DMS114 treated with DMSO at 0.1 percent for 48 hours (cell line): ENCODE data around the gene GOSR2.
"Not testable (repeated sequence)": the region's sequence is repeated elsewhere in the genome, so short reads cannot be mapped to it uniquely, and the experiment has no call there.

Source experiments
- DNase-seq: peaks from one replicate; lab custom pipeline; 2025; ENCODE audit not compliant: unreplicated experiment; lab: John Stamatoyannopoulos, UW

The GOSR2 gene

DNA sequence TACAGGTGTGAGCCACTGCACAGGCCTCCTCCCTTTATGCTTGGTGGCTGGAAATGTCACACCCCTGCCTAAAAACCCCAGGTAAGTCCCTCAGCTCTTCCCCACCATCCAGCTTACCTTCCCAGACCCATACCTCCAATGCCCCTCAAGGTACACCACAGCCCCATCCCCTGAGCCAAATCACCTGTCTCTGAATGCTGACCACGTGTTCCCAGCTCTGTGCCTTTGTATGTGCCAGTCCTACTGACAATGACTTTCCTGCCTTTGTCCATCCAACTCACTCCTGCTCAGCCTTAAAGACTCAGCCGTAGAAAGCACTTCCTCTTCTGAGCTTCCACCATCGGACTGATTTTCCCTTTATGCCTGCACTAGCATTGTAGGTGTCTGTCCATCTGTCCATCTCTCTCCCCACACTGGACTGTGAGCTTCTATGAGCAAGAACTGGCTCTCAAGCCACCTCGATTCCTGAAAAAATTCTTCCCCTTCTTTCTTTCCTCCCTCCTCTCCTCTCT is 30.7 kb upstream of the GOSR2 start:
- DNase-seq: no peak

DNA sequence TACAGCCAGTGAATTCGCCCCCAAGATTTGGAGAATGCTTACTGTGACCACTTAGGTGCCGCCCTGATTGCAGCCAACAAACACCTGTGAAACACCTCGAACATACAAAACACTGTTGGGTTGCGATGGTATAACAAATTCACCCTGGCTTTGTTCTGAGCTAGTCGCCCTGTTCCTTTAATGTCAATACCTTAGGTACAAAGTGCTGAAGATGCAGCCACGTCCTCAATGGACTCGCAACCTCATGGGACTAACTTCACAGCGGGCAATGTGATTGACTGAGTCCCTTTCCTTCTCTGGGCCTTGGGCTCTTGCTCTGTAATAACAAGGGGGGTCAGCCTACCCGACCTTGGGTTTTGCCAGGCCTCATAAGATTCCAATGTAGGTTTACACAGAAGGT is 28.9 kb upstream of the GOSR2 start:
- DNase-seq: no peak

DNA sequence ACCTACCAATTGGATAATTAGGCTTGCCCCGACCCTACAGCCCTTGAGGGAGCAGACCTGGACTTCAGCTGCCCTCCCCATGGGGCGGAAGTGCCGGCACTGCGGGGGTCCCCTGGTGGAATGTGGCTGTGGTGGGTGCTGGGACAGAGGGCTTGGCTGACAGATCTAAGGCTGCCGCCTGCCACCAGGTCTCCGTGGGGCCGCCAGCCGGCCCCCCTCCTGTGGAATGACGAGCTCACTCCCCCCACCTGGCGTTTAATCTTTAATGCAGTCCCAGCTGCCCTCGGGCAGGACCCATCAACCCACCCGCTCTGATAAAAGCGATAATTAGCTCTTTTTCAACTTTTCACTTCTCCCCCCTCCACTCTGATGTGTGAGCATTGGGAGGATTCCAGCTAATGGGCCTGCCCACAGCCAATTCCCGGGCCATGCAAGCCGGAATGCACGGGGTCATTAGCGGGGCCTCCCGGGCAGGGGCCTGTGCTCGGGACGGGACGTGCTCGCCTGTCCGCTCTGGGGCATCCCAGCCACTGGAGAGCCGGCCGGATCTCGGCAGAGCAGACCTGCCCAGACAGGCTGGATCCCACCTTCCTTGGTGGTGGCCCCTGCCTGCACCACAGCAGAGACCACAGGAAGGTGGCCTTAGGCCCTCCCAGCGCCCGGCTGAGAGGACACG is 28.3 kb upstream of the GOSR2 start:
- DNase-seq: no peak

DNA sequence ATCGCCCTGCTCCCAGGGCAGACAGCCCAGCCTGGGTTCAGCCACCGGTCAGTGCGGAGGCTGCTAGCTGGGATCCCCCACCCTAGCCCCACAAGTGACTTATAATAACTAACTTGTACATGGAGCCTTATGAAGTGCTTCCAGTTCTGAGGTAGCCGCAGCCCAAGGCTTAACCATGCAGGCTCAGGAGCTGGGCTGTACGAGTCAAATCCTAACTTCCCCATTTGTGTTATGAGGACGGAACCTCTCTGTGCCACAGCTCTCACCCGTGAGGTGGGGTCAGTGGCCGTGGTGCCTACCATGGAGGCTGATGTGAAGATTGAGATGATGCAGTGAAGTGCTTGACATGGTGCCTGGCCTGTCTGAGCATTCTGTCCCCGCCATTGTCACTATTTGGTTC is 27.8 kb upstream of the GOSR2 start:
- DNase-seq: no peak

DNA sequence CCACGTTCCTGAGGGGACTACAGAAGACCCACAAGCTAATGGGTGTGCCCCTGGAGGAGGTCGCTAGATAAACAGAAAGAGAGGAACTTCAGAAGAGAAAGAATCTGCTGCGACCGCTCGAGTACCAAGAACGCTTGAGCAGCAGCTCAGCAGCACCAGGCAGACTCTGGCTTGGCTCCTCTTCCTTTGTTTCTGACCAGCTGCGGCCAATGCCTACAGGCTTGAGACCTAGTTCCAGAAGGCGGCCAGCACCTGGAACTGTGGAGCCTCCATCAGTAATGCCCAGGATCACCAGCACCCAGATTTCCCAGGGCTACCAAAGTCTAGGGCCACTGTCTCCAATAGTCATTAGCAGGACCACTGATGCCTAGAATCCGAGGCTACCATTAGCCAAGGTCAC is 26.0 kb upstream of the GOSR2 start:
- no peak for DNase-seq

DNA sequence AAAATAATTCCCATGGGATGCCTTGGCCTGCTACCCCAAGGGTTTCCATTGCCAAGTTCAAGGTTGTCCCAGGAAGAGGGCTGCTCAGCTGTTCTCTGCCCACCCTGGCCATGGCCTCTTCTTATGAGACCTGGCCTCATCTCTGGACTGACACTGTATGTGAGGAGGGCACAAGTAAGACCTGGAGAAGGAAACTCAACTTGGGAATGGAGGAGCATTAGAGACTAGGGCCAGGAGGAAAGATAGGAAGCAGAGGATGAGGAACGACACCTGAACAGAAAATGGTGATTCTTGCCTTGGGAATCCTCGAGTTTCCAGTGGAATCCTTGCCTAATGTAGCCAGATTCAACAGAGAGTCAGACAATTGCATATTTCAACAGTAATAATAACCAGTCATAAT is 24.6 kb upstream of the GOSR2 start:
- no peak for DNase-seq

DNA sequence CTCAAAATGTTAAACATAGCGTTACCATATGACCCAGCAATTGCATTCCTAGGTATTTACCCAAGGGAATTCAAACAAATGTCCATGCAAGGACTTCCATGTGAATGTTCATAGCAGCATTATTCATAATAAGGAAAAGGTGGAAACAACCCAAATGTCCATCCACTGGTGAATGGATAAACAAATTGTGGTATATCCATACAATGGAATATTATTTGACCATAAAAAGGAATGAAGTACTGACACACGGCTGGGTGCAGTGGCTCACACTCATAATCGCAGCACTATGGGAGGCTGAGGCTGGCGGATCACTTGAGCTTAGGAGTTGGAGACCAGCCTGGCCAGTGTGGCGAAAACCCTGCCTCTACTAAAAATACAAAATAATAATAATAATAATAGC is 24.1 kb upstream of the GOSR2 start:
- DNase-seq: no peak

DNA sequence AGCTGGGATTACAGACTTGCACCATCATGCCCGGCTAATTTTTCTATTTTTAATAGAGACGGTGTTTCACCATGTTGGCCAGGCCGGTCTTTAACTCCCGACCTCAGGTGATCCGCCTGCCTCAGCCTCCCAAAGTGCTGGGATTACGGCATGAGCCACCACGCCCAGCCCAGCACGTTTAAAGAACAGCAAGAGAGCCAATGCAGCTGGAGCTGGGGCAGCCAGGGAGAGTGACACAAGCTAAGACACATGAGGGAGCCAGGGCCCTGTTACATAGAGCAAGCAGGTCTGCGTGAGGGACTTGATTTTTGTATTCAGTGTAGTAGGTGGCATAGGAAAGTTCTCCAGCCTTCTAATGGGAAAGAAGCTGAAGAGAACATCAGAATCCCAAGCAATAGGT is 21.7 kb upstream of the GOSR2 start:
- no peak for DNase-seq

DNA sequence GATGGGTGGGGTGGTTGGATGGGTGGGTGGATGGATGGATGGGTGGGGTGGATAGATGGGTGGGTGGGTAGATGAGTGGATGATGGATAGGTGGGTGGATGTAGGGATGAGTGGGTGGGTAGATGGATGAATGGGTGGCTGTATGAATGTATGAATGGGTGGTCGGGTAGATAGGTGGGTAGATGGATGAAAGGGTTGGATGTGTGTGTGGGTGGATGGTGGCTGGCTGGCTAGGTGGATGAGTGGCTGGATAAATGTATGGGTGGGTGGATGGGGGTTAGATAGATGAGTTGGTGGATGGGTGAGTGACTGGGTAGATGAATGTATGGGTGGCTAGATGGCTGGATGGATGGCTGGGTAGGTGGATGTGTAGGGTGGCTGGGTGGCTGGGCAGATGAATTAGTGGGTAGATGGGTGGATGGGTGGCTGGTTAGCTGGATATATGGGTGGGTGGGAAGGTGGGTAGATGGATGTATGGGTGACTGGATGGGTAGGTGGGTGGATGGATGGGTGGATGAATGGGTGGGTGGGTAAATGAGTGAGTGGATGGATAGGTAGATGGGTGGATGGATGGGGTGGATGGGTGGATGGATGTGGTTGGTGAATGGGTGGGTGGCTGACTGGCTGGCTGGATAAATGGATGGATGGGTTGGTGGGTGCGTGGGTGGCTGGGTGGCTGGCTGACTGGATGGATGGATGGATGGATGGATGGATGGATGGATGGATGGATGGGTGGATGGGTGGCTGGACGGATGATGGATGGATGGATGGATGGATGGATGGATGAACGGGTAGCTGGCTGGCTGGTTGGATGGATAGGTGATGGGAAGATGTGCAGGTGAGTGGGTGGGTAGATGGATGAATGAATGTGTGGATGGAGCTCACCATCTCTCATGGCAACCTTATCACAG is 18.9 kb upstream of the GOSR2 start:
- no peak for DNase-seq

DNA sequence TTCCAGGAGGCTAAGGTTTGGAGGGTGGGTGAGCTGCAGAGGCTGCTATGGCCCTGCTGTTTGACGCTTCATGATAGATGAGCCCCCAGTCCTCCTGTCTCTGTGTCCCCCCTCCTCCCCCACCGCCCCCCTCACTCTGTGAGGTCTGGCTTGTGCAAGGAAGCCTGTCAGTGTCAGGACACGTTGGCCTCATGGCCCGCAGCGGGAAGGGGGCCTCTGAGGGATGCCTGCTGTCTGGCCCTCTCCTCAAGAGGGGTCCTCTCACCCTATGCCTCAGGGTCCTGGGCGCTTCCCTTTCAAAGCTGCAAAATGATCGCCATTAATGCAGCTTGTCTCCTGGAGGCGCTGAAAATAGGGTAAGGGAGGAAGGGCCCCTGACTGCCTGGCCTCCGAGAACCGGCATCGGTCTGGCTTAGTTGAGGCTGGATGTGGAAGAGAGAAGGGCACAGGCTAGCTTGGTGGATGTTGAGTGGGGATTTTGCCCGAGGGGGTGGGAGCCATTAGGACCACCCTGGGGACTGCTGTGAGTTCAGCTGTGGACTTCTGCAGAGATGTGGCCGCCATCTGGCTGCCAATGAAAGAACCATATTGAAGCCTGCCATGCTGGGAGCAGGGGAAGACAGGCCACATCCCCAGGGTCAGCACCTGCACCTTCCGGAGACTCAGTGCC is 14.8 kb upstream of the GOSR2 start:
- no peak for DNase-seq

DNA sequence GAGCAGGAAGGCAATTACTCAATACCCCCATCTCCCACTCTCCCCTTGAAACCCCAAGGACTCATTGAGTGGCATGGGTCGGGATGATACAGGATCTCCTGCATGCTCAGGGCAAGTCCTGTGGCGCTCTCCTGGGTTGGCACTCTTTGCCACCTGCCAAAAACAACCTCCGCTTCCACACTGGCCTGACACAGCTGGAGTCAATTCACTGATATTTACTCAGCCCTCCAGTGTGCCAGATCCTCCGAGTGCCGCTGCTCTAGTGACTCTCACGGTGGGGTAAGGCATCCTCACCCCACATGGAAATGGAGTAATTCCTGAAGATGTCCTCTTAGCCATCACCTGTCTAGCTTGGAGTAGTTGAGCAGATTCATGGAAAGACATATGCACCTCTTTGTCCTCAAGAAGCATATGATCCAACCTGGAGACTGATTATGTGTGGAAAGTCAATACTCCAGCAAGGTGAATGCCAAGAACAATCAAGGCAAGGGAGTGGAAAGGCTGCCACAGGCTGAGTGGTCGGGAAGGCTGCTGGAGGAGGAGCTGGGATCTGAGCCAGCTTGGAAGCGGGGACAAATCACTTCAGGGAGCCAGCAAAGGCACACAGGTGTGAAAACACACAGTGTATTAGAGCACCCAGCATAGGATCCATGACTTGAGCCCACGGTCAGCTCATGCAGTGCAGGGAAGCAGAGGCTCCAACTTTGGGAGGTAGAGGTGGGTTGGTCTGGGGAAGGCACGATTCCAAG is 12.6 kb upstream of the GOSR2 start:
- DNase-seq: no peak

DNA sequence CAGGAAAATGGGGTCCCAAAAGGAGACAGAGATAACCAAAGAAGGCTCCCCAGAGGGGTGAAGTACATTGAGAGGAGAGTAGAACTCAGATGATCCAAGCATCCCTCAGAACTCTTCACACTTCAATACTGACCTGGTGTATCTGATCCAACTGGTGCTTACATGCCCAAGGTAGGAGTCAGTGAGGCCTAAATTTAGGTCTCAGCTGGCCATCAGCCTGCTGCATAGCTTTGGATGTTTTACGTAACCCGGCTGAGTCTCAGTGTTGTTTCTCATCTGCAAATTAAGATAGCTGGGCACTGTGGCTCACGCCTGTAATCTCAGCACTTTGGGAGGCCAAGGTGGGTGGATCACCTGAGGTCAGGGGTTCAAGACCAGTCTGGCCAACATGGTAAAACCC is 11.6 kb upstream of the GOSR2 start:
- no peak for DNase-seq

DNA sequence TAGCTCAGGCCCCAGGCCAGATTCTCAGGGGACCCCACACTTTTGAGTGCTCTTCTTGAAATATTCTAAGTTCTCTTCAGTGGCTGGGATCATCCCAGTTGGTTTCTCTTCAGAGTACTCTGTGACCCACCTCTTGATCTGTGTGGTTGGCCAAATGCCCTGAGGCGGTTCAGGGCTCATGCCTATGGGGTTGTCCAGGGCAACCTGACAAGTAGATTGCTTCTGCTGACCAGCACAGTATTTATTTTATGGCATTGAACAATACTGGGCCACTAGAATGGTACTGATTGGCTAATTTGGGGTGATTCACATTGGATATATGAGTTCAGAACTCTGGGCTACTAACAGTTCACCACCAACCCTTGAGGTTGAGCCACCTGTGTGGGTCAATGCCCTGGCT is 7.4 kb upstream of the GOSR2 start:
- DNase-seq: no peak

DNA sequence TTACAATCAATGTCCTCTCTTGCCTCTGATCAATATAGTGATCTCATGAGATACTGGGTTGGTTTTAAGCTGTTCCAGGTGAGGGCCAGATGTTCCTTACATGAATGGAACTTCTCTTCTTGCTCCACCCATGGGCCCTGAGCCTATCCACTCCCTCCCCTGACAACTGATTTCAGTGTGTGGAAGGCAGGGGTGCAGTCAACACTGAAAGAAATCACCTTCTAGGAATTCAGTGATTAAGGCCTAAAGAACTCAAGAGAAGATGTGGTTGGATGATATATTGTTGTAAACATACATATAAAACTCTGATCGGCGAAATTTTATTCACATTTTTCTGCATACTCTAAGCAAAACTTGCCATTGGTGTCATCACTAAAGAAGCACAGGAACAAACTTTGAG is 6.7 kb upstream of the GOSR2 start:
- no peak for DNase-seq

DNA sequence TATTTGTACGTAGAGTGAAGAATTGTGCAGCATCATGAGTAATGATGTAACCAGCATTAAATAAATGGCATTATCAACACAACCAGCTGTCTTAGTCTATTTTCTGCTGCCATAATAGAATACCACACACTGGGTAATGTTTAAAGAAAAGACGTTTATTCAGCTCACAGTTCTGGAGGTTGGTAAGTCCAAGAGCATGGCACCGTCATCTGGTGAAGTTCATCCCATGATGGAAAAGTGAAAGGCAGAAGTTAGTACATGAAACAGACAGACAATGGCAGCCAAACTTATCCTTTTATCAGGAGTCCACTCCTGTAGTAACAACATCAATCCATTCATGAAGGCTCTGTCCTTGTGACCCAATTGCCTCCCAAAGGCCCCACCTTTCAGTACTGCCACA is 6.3 kb upstream of the GOSR2 start:
- no peak for DNase-seq

DNA sequence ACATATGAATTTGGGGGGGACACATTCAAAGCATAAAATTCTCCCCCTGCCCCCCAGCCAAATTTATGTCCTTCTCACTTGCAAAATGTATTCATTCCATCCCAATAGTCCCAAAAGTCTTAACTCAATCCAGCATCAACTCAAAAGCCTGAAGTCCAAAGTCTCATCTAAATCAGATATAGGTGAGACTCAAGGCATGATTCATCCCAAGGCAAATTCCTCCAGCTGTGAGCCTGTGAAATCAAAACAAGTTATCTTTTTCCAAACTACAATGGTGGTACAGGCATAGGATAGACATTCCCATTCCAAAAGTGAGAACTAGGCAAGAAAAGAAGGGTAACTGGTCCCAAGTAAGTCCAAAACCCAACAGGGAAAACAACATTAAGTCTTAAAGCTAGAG is 5.9 kb upstream of the GOSR2 start:
- no peak for DNase-seq

DNA sequence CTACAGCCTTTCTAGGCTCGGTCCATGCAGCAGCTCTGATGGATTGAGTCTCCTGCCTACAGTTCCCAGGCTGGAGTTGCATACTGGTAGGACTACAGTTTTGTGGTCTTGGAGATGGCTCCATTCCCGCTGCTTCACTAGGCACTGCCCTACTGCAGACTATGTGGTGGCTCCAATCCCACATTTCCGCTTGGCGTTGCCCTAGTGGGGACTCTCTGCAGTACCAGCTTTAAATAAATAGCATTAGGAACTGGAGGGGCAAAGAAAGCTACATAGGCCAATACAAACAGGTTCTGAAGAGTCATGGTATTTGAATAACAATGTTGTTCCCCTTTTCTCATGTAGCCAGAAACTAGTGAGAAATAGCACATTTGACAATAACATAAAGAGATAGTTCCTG is 5.4 kb upstream of the GOSR2 start:
- DNase-seq: no peak

DNA sequence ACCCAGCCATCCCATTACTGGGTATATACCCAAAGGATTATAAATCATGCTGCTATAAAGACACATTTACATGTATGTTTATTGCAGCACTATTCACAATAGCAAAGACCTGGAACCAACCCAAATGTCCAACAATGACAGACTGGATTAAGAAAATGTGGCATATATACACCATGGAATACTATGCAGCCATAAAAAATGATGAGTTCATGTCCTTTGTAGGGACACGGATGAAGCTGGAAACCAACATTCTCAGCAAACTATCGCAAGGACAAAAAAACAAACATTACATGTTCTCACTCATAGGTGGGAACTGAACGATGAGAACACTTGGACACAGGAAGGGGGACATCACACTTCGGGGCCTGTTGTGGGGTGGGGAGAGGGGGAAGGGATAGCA is 998 bp upstream of the GOSR2 start:
- not testable (repeated sequence) for DNase-seq

DNA sequence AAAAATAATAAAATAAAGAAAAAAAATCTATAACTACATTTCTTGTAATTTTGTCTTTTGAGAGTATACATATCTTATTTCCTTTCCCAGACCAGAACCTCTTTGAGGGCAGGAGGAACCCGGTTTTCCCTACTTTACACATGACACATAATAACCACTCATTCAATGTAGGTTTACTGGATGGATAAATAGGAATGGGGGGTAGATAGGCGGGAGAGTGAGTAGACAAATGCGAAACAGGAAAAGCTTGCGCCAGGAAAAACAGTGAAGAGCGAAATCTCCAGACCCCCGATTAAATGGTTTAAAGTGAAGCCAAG is 515 bp upstream of the GOSR2 start:
- DNase-seq: no peak

DNA sequence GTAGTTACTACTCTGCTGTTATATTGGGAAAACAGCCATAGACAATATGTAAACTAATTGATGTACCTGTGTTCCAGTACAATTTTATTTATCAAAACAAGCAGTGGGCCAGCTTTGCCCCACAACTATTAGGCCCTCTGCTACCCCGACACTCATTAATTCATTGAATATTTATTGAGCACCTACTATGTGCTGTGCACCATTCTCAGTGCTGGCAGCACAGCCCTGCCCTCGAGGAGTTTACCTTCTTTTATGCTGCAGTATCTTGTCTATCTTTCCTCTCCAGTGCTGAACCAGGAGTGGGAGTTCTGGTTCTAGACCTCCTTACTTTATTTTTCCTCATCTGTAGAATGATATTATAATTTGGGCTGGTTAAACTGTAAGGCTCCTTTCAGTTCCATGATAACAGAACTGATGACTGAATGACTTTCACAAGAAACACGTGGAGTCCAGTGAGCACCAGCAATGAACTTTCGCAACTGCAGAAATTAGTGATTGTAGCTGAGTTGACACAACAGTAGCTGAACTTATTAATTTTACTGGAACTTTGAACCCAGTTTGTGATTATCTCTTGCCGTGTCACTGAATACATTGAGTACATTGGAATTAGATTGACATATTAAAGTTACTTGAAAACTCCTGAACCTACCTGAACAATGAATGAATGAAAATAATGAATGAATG is 2.4 kb downstream of the GOSR2 start:
- DNase-seq: no peak
